ENCODE measurements around the gene NEK6.

The NEK6 gene

GRCh38 chr9:124346347-124347163, 88.8 kb downstream of the NEK6 start:
- no peak for DNase-seq

GRCh38 chr9:124347206-124347967, 89.6 kb downstream of the NEK6 start:
- no peak for DNase-seq

- no peak for DNase-seq
Measured at GRCh38 chr9:124347968-124348358, 90.2 kb downstream of the NEK6 start.

- no peak for DNase-seq
Measured at GRCh38 chr9:124348363-124348762, 90.6 kb downstream of the NEK6 start.

- no peak for DNase-seq
Measured at GRCh38 chr9:124348831-124349230, 91.1 kb downstream of the NEK6 start.

GRCh38 chr9:124349267-124349666, 91.5 kb downstream of the NEK6 start:
- no peak for DNase-seq

- DNase-seq, result no peak
Measured at GRCh38 chr9:124349675-124350493, 92.1 kb downstream of the NEK6 start.

GRCh38 chr9:124350494-124351263, 92.9 kb downstream of the NEK6 start:
- no peak for DNase-seq

GRCh38 chr9:124351672-124352468, 94.1 kb downstream of the NEK6 start:
- no peak for DNase-seq

- no peak for DNase-seq
Measured at GRCh38 chr9:124352616-124353015, 94.9 kb downstream of the NEK6 start.

- DNase-seq, result no peak
Measured at GRCh38 chr9:124353166-124353768, 95.5 kb downstream of the NEK6 start.

- no peak for DNase-seq
Measured at GRCh38 chr9:124353811-124354274, 96.1 kb downstream of the NEK6 start.

- no peak for DNase-seq
Measured at GRCh38 chr9:124354346-124355038, 96.7 kb downstream of the NEK6 start.

GRCh38 chr9:124355039-124355940, 97.5 kb downstream of the NEK6 start:
- no peak for DNase-seq

GRCh38 chr9:124355941-124356744, 98.4 kb downstream of the NEK6 start:
- no peak for DNase-seq

GRCh38 chr9:124356745-124357390, 99.1 kb downstream of the NEK6 start:
- no peak for DNase-seq

GRCh38 chr9:124357721-124358361, 100.1 kb downstream of the NEK6 start:
- DNase-seq, result no peak

All from stimulated activated CD4-positive, alpha-beta T cell treated with anti-CD3 and anti-CD28 coated beads, Interleukin-2, amount 100 ng/mL, for 24 hours (primary cell).